Heart left ventricle (tissue), 16 donors: ENCODE data around the gene UGT2B10. TPM values are rescaled to one million over a fixed set of nuclear protein-coding genes. Genes with fewer than 3 reads are reported as not detected.

Source experiments
- ATAC-seq, 4 donors: fragments of 200-7000 bp; cut with Tn5 transposase; one replicate each; pipeline ENCODE4 v1.9.1; 2020 to 2022; ENCODE audit warnings: moderate library complexity in 4 of 4, mild to moderate bottlenecking in 3 of 4, moderate number of reproducible peaks in 1 of 4
- DNase-seq, 5 donors: peaks; one replicate each; pipeline ENCODE4 v3.0.0-alpha.2; 2020
- H3K27ac ChIP-seq, 12 donors: fragments of 200-600 bp; sonication (generic) in 4 of 12; one replicate each; pipeline versions ENCODE4 v1.5.0 to v1.8.0; 2016 to 2022; ENCODE audit warnings: mild to moderate bottlenecking in 2 of 12
- H3K27me3 ChIP-seq, 9 donors: fragments of 200-600 bp; sonication (generic) in 2 of 9; one replicate each; pipeline versions ENCODE4 v1.5.1 to v1.8.0; 2016 to 2022; ENCODE audit warnings: mild to moderate bottlenecking in 3 of 9
- H3K36me3 ChIP-seq, 9 donors: fragments of 200-600 bp; sonication (generic) in 2 of 9; one replicate each; pipeline versions ENCODE4 v1.5.0 to v1.8.0; 2018 to 2022; ENCODE audit warnings: mild to moderate bottlenecking in 2 of 9
- H3K4me1 ChIP-seq, 12 donors: fragments of 200-600 bp; sonication (generic) in 4 of 12; one replicate each; pipeline versions ENCODE4 v1.5.0 to v1.8.0; 2016 to 2022; ENCODE audit warnings: mild to moderate bottlenecking in 3 of 12
- H3K4me3 ChIP-seq, 12 donors: fragments of 200-600 bp; sonication (generic) in 4 of 12; one replicate each; pipeline versions ENCODE4 v1.5.0 to v1.8.0; 2017 to 2022; ENCODE audit warnings: mild to moderate bottlenecking in 9 of 12, moderate library complexity in 4 of 12
- H3K9me3 ChIP-seq, 12 donors: fragments of 200-600 bp; sonication (generic) in 4 of 12; one replicate each; pipeline versions ENCODE4 v1.5.0 to v1.8.0; 2016 to 2022; ENCODE audit warnings: mild to moderate bottlenecking in 1 of 12
- POLR2A ChIP-seq, 2 donors: fragments of 450-650 bp; IDR thresholded peaks; one replicate each; pipeline ENCODE4 v1.6.1; 2017; ENCODE audit warnings: antibody characterized with exemption in 2 of 2, mild to moderate bottlenecking in 2 of 2, moderate library complexity in 2 of 2
- WGBS, 4 donors: extraction: QIAGEN DNeasy Blood & Tissue Kit in 2 of 4; methylation state at CpG; one replicate each; pipeline versions ENCODE4 v1.1.5 to v1.1.7; 2013 to 2018; 5-methylcytosine and 5-hydroxymethylcytosine counted together
- intact Hi-C, 10 donors: fragments of 100-400 bp; cut with DNase I; formaldehyde crosslinking; loops; one replicate each; pipeline versions ENCODE4 v1.11.1 to v1.14.2; 2022
- polyA plus RNA-seq, 2 donors: library from polyadenylated mRNA; stranded (reverse); fragments of 200-250 nt; gene quantifications; one replicate each; pipeline ENCODE4 v1.2.3, GENCODE V29; 2013
- total RNA-seq, 9 donors: library from RNA; depleted of rRNA in 2 of 9; stranded (reverse); fragments of >200 nt in 2 of 9; fragmentation: NEBNext Ultra II Directional in 3 of 9; extraction: Animal tissue kit (Norgen Biotek cat#: 25700) in 3 of 9; gene quantifications; one replicate each; pipeline versions ENCODE4 v1.1.0 to v1.2.4, GENCODE V29; 2016 to 2023
- TF ChIP-seq, protein P1 (sequence below), 12 donors: fragments of 200-600 bp; sonication (generic) in 4 of 12; IDR thresholded peaks; one replicate each; pipeline versions ENCODE4 v1.5.0 to v1.8.0; 2018 to 2022; ENCODE audit warnings: antibody characterized with exemption in 12 of 12, mild to moderate bottlenecking in 5 of 12
- donor health status: ischemic (EF 13 %, LVEDD 7.1; RV severe dilation, severe dysfunction).
- donor health status: healthy with polysubstance abuse.
- donor health status: DM: no; HTN: yes; CAD: no.
- donor health status: DM: no; HTN: no; CAD: no.
- donor health status: ischemic (EF 25% LVEDD 6.9; RV normal size, moderate dysfunction).
- donor health status: ischemic (EF 25% LVEDD 5.7; RV mildly dilated, moderate dysfunction).
- donor health status: healthy.
- donor health status: DM: yes; HTN: yes; CAD: no.
- donor health status: ischemic (EF 35%, LVEDD 5.7; RV mildly dilated, moderate dysfunction).
- donor health status: nonischemic (EF 11% LVEDD 7.7; RV severe dilation, severe dysfunction).
- donor health status: DM: yes; HTN: yes; CAD: no.
- donor health status: PGD.
- donor health status: ischemic (EF 29% LVEDD 5.4; RV normal size, mild dysfunction).
- donor health status: nonischemic (EF 23%, LVEDD 6.1; RV moderate dilation, normal function).

UGT2B10 gene
- total and polyA plus RNA-seq, 11 donors = not detected

- ATAC-seq (no peak), DNase-seq (no peak)
- TF ChIP-seq, protein P1, sequence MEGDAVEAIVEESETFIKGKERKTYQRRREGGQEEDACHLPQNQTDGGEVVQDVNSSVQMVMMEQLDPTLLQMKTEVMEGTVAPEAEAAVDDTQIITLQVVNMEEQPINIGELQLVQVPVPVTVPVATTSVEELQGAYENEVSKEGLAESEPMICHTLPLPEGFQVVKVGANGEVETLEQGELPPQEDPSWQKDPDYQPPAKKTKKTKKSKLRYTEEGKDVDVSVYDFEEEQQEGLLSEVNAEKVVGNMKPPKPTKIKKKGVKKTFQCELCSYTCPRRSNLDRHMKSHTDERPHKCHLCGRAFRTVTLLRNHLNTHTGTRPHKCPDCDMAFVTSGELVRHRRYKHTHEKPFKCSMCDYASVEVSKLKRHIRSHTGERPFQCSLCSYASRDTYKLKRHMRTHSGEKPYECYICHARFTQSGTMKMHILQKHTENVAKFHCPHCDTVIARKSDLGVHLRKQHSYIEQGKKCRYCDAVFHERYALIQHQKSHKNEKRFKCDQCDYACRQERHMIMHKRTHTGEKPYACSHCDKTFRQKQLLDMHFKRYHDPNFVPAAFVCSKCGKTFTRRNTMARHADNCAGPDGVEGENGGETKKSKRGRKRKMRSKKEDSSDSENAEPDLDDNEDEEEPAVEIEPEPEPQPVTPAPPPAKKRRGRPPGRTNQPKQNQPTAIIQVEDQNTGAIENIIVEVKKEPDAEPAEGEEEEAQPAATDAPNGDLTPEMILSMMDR (IDR thresholded peaks at IDR 0.05) = no peak
- no peak for TF ChIP-seq POLR2A (IDR thresholded peaks at IDR 0.05)
- no peaks in the 10 kb centered on the region for H3K4me1 ChIP-seq
- H3K36me3 ChIP-seq = no peaks in the 10 kb centered on the region
- peaks cover 0 to 23% (median 8%) of the 10 kb centered on the region in 12 donors for H3K9me3 ChIP-seq
- H3K27me3 ChIP-seq = no peaks in the 10 kb centered on the region
- H3K27ac ChIP-seq = no peak overlapping the region
- intact Hi-C loops = no loop called here
- H3K4me3 ChIP-seq = no peak overlapping the region
Measured at GRCh38 chr4:68858039-68858438, 42.2 kb downstream of the UGT2B10 start.

DNA sequence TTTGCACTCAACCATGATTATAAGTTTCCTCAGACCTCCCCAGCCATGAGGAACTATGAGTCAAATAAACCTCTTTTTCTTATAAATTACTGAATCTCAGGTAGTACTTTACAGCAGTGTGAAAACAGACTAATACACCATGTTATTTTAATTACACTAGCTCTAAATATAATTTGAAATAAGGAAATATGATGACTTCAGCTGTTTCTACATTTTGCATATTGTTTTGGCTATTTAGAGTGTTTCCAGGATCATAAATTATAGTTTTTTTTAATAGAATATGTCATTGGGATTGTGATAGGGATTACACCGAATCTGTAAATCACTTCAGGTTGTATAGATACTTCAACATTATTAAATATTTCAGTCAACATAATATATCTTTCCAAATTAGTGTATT lies 43.9 kb downstream of the UGT2B10 start:
- Histone ChIP-seq H3K36me3 (no peaks in the 10 kb centered on the region), H3K4me3 (no peak overlapping the region), H3K27me3 (no peaks in the 10 kb centered on the region), H3K27ac (no peak overlapping the region), H3K4me1 (no peaks in the 10 kb centered on the region), H3K9me3 (peaks cover 0 to 23% (median 8%) of the 10 kb centered on the region in 12 donors)
- no peak for ATAC-seq
- intact Hi-C loops = no loop called here
- whole genome bisulfite sequencing, 4 donors = 58 to 75% (median 63%) methylated on average over 1 of the region's 1 CpG
- no peak for DNase-seq
- TF ChIP-seq, protein P1 (IDR thresholded peaks at IDR 0.05) = no peak
- TF ChIP-seq POLR2A (IDR thresholded peaks at IDR 0.05) = no peak

DNA sequence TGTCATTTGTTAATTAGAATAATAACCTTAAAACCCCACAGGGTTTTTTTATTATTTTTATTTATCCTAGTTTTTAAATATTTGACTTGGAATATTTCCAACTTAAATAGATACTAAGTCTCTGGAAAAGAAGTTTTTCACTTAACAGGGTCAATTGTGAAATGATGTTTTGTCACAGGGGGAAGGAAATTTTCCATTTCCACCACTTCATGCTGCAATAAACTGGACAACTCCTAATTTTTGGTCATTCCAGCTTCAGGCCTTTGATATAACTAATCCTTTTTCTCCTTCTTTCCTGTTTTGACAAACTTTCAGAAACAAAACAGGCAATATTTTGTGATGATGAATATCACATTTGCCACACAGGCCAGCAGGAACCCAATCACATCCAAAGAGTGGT lies 45.3 kb downstream of the UGT2B10 start:
- no peak for ATAC-seq
- no peaks in the 10 kb centered on the region for H3K27me3 ChIP-seq
- no peak overlapping the region for H3K4me3 ChIP-seq
- no peaks in the 10 kb centered on the region for H3K36me3 ChIP-seq
- no peaks in the 10 kb centered on the region for H3K4me1 ChIP-seq
- no peak for DNase-seq
- TF ChIP-seq, protein P1 (IDR thresholded peaks at IDR 0.05) = no peak
- no peak for TF ChIP-seq POLR2A (IDR thresholded peaks at IDR 0.05)
- H3K27ac ChIP-seq = no peak overlapping the region
- peaks cover 0 to 23% (median 8%) of the 10 kb centered on the region in 12 donors for H3K9me3 ChIP-seq
- intact Hi-C loops = no loop called here

DNA sequence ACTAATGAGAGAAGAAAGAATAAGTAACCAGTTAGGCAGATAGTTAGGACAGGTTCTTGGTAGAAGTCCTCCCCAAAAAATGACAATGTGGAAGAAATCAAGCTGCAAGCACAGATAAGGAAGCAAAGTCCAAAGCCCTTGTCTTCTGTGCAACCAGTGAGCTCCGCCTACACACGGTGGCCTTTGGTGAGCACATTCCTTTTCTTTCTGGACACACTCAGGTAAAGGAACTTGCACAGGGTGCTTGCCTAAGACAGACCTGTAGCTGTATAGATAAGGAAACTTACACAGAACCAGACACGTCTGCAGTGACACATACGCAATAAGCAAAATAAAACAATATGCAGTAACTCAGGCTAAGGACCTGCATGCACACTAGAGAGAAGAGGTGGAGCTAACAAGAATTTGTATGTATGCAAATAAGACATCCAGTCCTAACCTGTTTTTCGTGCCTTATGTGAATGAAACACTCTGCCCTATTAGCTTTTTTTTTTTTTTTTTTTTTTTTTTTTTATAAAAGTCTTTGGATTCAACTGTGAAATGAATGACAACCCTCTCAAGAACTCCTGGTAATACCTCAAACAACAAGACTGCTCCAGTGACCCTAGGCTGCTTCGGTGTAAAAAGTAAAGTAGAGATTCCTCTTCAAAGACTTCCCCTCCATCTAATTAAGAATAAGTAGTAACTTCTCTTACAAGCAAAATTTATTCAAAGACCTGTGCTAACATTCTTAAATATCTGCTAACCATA lies 48.8 kb downstream of the UGT2B10 start:
- Histone ChIP-seq H3K27ac (no peak overlapping the region), H3K9me3 (no peaks in the 10 kb centered on the region), H3K4me1 (no peaks in the 10 kb centered on the region), H3K36me3 (no peaks in the 10 kb centered on the region), H3K4me3 (no peak overlapping the region), H3K27me3 (no peaks in the 10 kb centered on the region)
- 60 to 73% (median 71%) methylated on average over 6 of the region's 6 CpGs for WGBS, 4 donors
- TF ChIP-seq POLR2A (IDR thresholded peaks at IDR 0.05) = no peak
- ATAC-seq (no peak), DNase-seq (no peak)
- intact Hi-C loops = no loop called here

DNA sequence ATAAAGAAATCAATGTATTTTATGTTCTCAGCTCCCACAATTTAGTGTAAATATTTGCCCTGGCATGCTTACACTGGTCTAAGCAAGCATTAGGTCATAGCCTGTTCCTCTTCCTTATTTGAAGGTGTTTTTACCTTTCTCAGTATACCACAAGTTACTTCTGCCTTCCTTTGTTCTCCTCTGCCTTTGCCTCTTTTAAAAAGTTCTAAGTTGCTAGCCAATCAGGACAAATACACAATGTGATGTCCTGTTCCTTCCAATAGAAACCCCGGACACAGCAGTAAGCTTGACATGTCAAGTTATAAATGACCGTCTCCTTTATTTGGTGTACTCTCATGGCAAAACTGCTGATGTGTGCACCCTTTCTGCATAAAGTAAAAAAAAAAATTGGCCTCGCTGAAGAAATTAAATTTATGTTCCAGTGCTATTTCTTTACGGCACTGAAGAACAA lies 49.4 kb downstream of the UGT2B10 start:
- H3K4me1 ChIP-seq = no peaks in the 10 kb centered on the region
- no peak overlapping the region for H3K4me3 ChIP-seq
- no peaks in the 10 kb centered on the region for H3K36me3 ChIP-seq
- ATAC-seq (no peak), DNase-seq (no peak)
- no peak overlapping the region for H3K27ac ChIP-seq
- 90 to 95% (median 92%) methylated on average over 4 of the region's 4 CpGs for whole genome bisulfite sequencing, 4 donors
- no peaks in the 10 kb centered on the region for H3K9me3 ChIP-seq
- intact Hi-C loops = no loop called here
- TF ChIP-seq POLR2A (IDR thresholded peaks at IDR 0.05) = no peak
- TF ChIP-seq, protein P1 (IDR thresholded peaks at IDR 0.05) = no peak
- H3K27me3 ChIP-seq = no peaks in the 10 kb centered on the region
